ENCODE data around the gene NOX5. TPM values are rescaled to one million over a fixed set of nuclear protein-coding genes. Genes with fewer than 3 reads are reported as not detected.

The NOX5 gene
- total and polyA plus RNA-seq, 2 of the 4 experiments (the other 2 are of a cell fraction): 0.07 TPM; not detected in 1

DNA sequence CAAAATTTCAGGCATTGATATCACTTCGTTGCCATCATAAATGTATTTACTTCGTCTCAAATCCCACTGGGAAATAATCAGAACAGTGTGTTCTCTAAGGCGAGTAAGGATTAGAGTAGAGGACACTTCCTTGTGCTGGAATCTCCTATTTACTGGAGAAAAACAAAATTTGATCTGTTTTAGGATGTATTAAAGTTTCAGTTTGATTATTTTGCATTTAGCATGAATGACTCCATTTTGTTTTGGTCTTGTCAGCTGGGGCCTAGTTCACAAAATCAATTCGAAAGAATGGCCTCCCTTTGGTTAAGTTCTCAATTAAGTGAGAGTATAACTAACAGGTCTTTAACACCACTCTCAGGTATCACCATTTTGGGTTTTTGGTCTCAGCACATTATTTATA lies 11.7 kb upstream of the NOX5 start:
- H3K79me1 ChIP-seq (ENCODE audit: low read depth in 1 of 2, low read length in 2 of 2): no peaks in the 10 kb centered on the region
- POLR2A ChIA-PET (ENCODE audit: unreplicated experiment): no interaction called here
- DNase-seq: no peak
- H3K4me2 ChIP-seq (ENCODE audit: low read depth, low read length): no peak overlapping the region
- no peak for ATAC-seq (ENCODE audit: low read depth)
- H3K27me3 ChIP-seq (ENCODE audit: control insufficient read depth, insufficient read depth, low read length): peaks cover 27% of the 10 kb centered on the region
- no peak overlapping the region for H4K5ac ChIP-seq (ENCODE audit: low read depth, low read length)
- no peak overlapping the region for H4K8ac ChIP-seq (ENCODE audit: low read depth in 2 of 2, low read length in 2 of 2)
- CTCF ChIA-PET: no interaction called here
- dilution Hi-C loops (cut with HindIII; ENCODE audit: low sequenced_read_pairs, unreplicated experiment): no loop called here
- H3K9ac ChIP-seq (ENCODE audit: low read depth, low read length): no peak overlapping the region
- no peaks in the 10 kb centered on the region for H4K20me1 ChIP-seq (ENCODE audit: insufficient read depth, low read length)
- no peak overlapping the region for H3K14ac ChIP-seq (replicated peaks; ENCODE audit: low read depth, low read length)
- H2AFZ ChIP-seq (replicated peaks; ENCODE audit: low read length, poor library complexity): no peak overlapping the region
- H2BK20ac ChIP-seq (ENCODE audit: low read depth, low read length): no peak overlapping the region
- in situ Hi-C loops (cut with MboI; ENCODE audit: low sequenced_read_pairs): no loop called here
- intact Hi-C loops (cut with micrococcal nuclease): no loop called here
- no peaks in the 10 kb centered on the region for H3K9me1 ChIP-seq (ENCODE audit: insufficient read depth, low read length)
- no peak overlapping the region for H4K91ac ChIP-seq (ENCODE audit: insufficient read depth, low read depth, low read length)
- TF ChIP-seq ELK1 (IDR thresholded peaks at IDR 0.05; ENCODE audit: borderline replicate concordance, low read depth, low read length) (no peak), BHLHE40 (IDR thresholded peaks at IDR 0.05; ENCODE audit: low read depth, low read length) (no peak), MXI1 (IDR thresholded peaks at IDR 0.05; ENCODE audit: borderline replicate concordance, low read depth, low read length) (no peak), MAZ (IDR thresholded peaks at IDR 0.05; ENCODE audit: borderline replicate concordance, low read depth, low read length) (no peak), CEBPB (IDR thresholded peaks at IDR 0.05; ENCODE audit: low read depth, low read length) (no peak), CTCF (conservative IDR thresholded peaks at IDR 0.05; ENCODE audit: low read depth, low read length) (no peak), POLR2A (IDR thresholded peaks at IDR 0.05; ENCODE audit: low read depth, low read length) (no peak), MAFK (IDR thresholded peaks at IDR 0.05; ENCODE audit: low read depth, low read length) (no peak), SMC3 (IDR thresholded peaks at IDR 0.05; ENCODE audit: low read depth, low read length) (no peak), USF2 (IDR thresholded peaks at IDR 0.05; ENCODE audit: low read depth, low read length) (no peak), NFE2L2 (IDR thresholded peaks at IDR 0.05; ENCODE audit: low read depth, low read length) (no peak), RFX5 (IDR thresholded peaks at IDR 0.05; ENCODE audit: low read depth, low read length) (no peak), RAD21 (IDR thresholded peaks at IDR 0.05; ENCODE audit: low read length) (no peak), RCOR1 (IDR thresholded peaks at IDR 0.05; ENCODE audit: insufficient replicate concordance, low read length) (no peak), CHD1 (IDR thresholded peaks at IDR 0.05; ENCODE audit: low read depth, low read length) (no peak), FOS (IDR thresholded peaks at IDR 0.05; ENCODE audit: low read depth, low read length) (no peak)
- no peak overlapping the region for H3K27ac ChIP-seq (ENCODE audit: insufficient read depth, low read length)
- no peak overlapping the region for H3K4ac ChIP-seq (ENCODE audit: low read depth, low read length)
- H2AK5ac ChIP-seq (ENCODE audit: low read depth, low read length): no peak overlapping the region
- BruUV-seq (replicated peaks): no TSS peak
- H3K4me3 ChIP-seq (ENCODE audit: insufficient read depth, low read depth, low read length): no peak overlapping the region
- H2BK120ac ChIP-seq (ENCODE audit: low read depth, low read length): no peak overlapping the region
- no peak overlapping the region for H2BK5ac ChIP-seq (ENCODE audit: low read depth, low read length, poor library complexity, severe bottlenecking)
- H2AK9ac ChIP-seq (replicated peaks; ENCODE audit: low read depth, low read length, poor library complexity): no peak overlapping the region
- H3K18ac ChIP-seq (ENCODE audit: low read depth, low read length): no peak overlapping the region
- no peak overlapping the region for H3K23ac ChIP-seq (ENCODE audit: low read depth, low read length)
- peaks cover 6% of the 10 kb centered on the region for H3K9me3 ChIP-seq (ENCODE audit: control insufficient read depth, insufficient read depth, low read length)
- no peak overlapping the region for H3K56ac ChIP-seq (ENCODE audit: extremely low read depth, insufficient read depth, low read length)
- H2BK15ac ChIP-seq (ENCODE audit: low read depth, low read length): no peak overlapping the region
- no peaks in the 10 kb centered on the region for H3K36me3 ChIP-seq (ENCODE audit: control insufficient read depth, insufficient read depth, low read length)
- no CpG with 5 or more reads among the region's 4 CpGs for WGBS, 2 experiments (ENCODE audit: extremely low coverage in 2 of 2, insufficient read length in 1 of 2)
- H3K4me1 ChIP-seq (ENCODE audit: control insufficient read depth, insufficient read depth, low read length): no peaks in the 10 kb centered on the region
